H9 (cell line): ENCODE data around the gene EBF4. TPM values are rescaled to one million over a fixed set of nuclear protein-coding genes. Genes with fewer than 3 reads are reported as not detected.

ENCODE experiments used
- DNase-seq: peaks from one replicate; pipeline ENCODE4 v3.0.0-alpha.2; 2017
- H2AFZ ChIP-seq: one replicate; pipeline ENCODE4 v1.6.1; 2013; ENCODE audit warnings: mild to moderate bottlenecking, low read length, control low read depth, moderate library complexity
- H2AK5ac ChIP-seq: 2 replicates; pipeline ENCODE4 v1.6.1; 2013; ENCODE audit warnings: low read length, control low read depth, mixed read lengths; ENCODE audit not compliant: insufficient read length
- H2BK120ac ChIP-seq: one replicate; pipeline ENCODE4 v1.6.1; 2013; ENCODE audit warnings: low read depth, mild to moderate bottlenecking, low read length, control low read depth, inconsistent platforms; ENCODE audit not compliant: poor library complexity, severe bottlenecking
- H2BK12ac ChIP-seq: 2 replicates; pipeline ENCODE4 v1.6.1; 2013; ENCODE audit warnings: low read length, control low read depth, mixed read lengths, low read depth; ENCODE audit not compliant: insufficient read length
- H2BK15ac ChIP-seq: 2 replicates; pipeline ENCODE4 v1.6.1; 2013; ENCODE audit warnings: low read depth, low read length, control low read depth
- H2BK20ac ChIP-seq: one replicate; pipeline ENCODE4 v1.6.1; 2013; ENCODE audit warnings: low read depth, mild to moderate bottlenecking, low read length, control low read depth, inconsistent platforms; ENCODE audit not compliant: poor library complexity, severe bottlenecking
- H2BK5ac ChIP-seq: 2 replicates; pipeline ENCODE4 v1.6.1; 2013; ENCODE audit warnings: low read length, control low read depth, mixed read lengths; ENCODE audit not compliant: insufficient read length
- H3K14ac ChIP-seq: 2 replicates; pipeline ENCODE4 v1.6.1; 2013; ENCODE audit warnings: low read length, control low read depth; ENCODE audit not compliant: insufficient read depth
- H3K18ac ChIP-seq: 2 replicates; pipeline ENCODE4 v1.6.1; 2013; ENCODE audit warnings: low read depth, mild to moderate bottlenecking, mixed read lengths, low read length, control low read depth; ENCODE audit not compliant: insufficient read length
- H3K23ac ChIP-seq: 2 replicates; pipeline ENCODE4 v1.6.1; 2013; ENCODE audit warnings: low read length, control low read depth, mixed read lengths, low read depth; ENCODE audit not compliant: insufficient read length
- H3K23me2 ChIP-seq: 2 replicates; pipeline ENCODE4 v1.6.1; 2013; ENCODE audit warnings: low read depth, mild to moderate bottlenecking, mixed read lengths, low read length, control low read depth; ENCODE audit not compliant: insufficient read length, poor library complexity, severe bottlenecking
- H3K27ac ChIP-seq: 2 replicates; pipeline ENCODE4 v1.5.1; 2013; ENCODE audit warnings: low read length, control low read depth, mixed read lengths, low read depth; ENCODE audit not compliant: insufficient read length
- H3K27me3 ChIP-seq: 2 replicates; pipeline ENCODE4 v1.6.1; 2013; ENCODE audit warnings: low read length, control low read depth, inconsistent platforms; ENCODE audit not compliant: insufficient read depth
- H3K4ac ChIP-seq: 2 replicates; pipeline ENCODE4 v1.6.1; 2013; ENCODE audit warnings: low read depth, mild to moderate bottlenecking, control low read depth, inconsistent platforms, low read length, moderate library complexity
- H3K4me1 ChIP-seq: 2 replicates; pipeline ENCODE4 v1.6.1; 2013; ENCODE audit warnings: low read length, control low read depth, inconsistent platforms; ENCODE audit not compliant: insufficient read depth
- H3K4me2 ChIP-seq: 2 replicates; pipeline ENCODE4 v1.6.1; 2013; ENCODE audit warnings: low read length, control low read depth, mixed read lengths; ENCODE audit not compliant: insufficient read length, insufficient read depth
- H3K56ac ChIP-seq: 2 replicates; pipeline ENCODE4 v1.6.1; 2013; ENCODE audit warnings: low read depth, mild to moderate bottlenecking, mixed read lengths, low read length, control low read depth; ENCODE audit not compliant: insufficient read length
- H3K79me1 ChIP-seq: 2 replicates; pipeline ENCODE4 v1.6.1; 2013; ENCODE audit warnings: low read depth, mild to moderate bottlenecking, moderate library complexity, low read length, control low read depth, inconsistent platforms; ENCODE audit not compliant: insufficient read depth, poor library complexity, severe bottlenecking
- H3K79me2 ChIP-seq: 2 replicates; pipeline ENCODE4 v1.6.1; 2013; ENCODE audit warnings: low read length, control low read depth, inconsistent platforms; ENCODE audit not compliant: insufficient read depth
- H3K9ac ChIP-seq: 2 replicates; pipeline ENCODE4 v1.6.1; 2013; ENCODE audit warnings: low read length, control low read depth, mixed read lengths; ENCODE audit not compliant: insufficient read length; ENCODE audit errors: extremely low read depth
- H3K9me3 ChIP-seq: one replicate; pipeline ENCODE4 v1.6.1; 2013; ENCODE audit warnings: low read depth, low read length, inconsistent platforms; ENCODE audit not compliant: control insufficient read depth
- H3T11ph ChIP-seq: one replicate; pipeline ENCODE4 v1.6.1; 2013; ENCODE audit warnings: mild to moderate bottlenecking, low read length, control low read depth, inconsistent platforms
- H4K20me1 ChIP-seq: one replicate; pipeline ENCODE4 v1.6.1; 2013; ENCODE audit not compliant: control insufficient read depth, insufficient read length, insufficient read depth
- H4K5ac ChIP-seq: 2 replicates; pipeline ENCODE4 v1.6.1; 2013; ENCODE audit warnings: low read depth, mild to moderate bottlenecking, mixed read lengths, low read length, control low read depth; ENCODE audit not compliant: insufficient read length
- H4K8ac ChIP-seq: replicated peaks from 2 replicates; pipeline ENCODE4 v1.6.1; 2013; ENCODE audit warnings: low read length, control low read depth, mixed read lengths, low read depth; ENCODE audit not compliant: insufficient read length
- H4K91ac ChIP-seq: 2 replicates; pipeline ENCODE4 v1.6.1; 2013; ENCODE audit warnings: low read depth, mild to moderate bottlenecking, moderate library complexity, mixed read lengths, low read length, control low read depth; ENCODE audit not compliant: insufficient read length
- H3K27ac Mint-ChIP-seq, 3 experiments: 2 replicates in 2 of 3; 3 replicates in 1 of 3; pipeline ENCODE4 v1.8.0; 2020 to 2021; ENCODE audit warnings: mixed read lengths in 3 of 3, mild to moderate bottlenecking in 1 of 3, moderate library complexity in 1 of 3
- H3K27me3 Mint-ChIP-seq: 2 replicates; pipeline ENCODE4 v1.8.0; 2021; ENCODE audit warnings: low read depth, mild to moderate bottlenecking, moderate library complexity, mixed read lengths
- H3K36me3 Mint-ChIP-seq, 3 experiments: 2 replicates in 2 of 3; 3 replicates in 1 of 3; pipeline ENCODE4 v1.8.0; 2020 to 2021; ENCODE audit warnings: low read depth in 3 of 3, mixed read lengths in 3 of 3; ENCODE audit not compliant: insufficient read depth in 1 of 3
- H3K4me1 Mint-ChIP-seq, 2 experiments: 2 replicates each; pipeline ENCODE4 v1.8.0; 2020; ENCODE audit warnings: mixed read lengths in 2 of 2
- H3K4me3 Mint-ChIP-seq, 2 experiments: 2 replicates in 1 of 2; 3 replicates in 1 of 2; pipeline ENCODE4 v1.8.0; 2020 to 2021; ENCODE audit warnings: mild to moderate bottlenecking in 2 of 2, mixed read lengths in 2 of 2, moderate library complexity in 1 of 2
- H3K9me3 Mint-ChIP-seq, 2 experiments: 2 replicates in 1 of 2; 3 replicates in 1 of 2; pipeline ENCODE4 v1.8.0; 2020; ENCODE audit warnings: mild to moderate bottlenecking in 2 of 2, mixed read lengths in 2 of 2, moderate library complexity in 1 of 2
- CTCF ChIP-seq: fragments of 200-600 bp; sonication (generic); conservative IDR thresholded peaks from 3 replicates; pipeline ENCODE4 v1.8.0; 2021; ENCODE audit warnings: antibody characterized with exemption, mild to moderate bottlenecking
- WGBS: extraction: QIAGEN DNeasy Blood & Tissue Kit; methylation state at CpG from one replicate; pipeline ENCODE4 v1.1.7; 2013; ENCODE audit warnings: missing lambda C conversion rate, low lambda C conversion rate, mixed read lengths; ENCODE audit not compliant: insufficient read length; ENCODE audit errors: extremely low coverage; 5-methylcytosine and 5-hydroxymethylcytosine counted together
- total RNA-seq: library from RNA; stranded (reverse); gene quantifications from 2 replicates; pipeline ENCODE4 v1.2.1, GENCODE V29; 2021

Gene EBF4
- total RNA-seq, 1 experiment from 2014 or later = 3.9 TPM

GRCh38 chr20:2773812-2774211, 81.2 kb downstream of the EBF4 start:
- Mint-ChIP-seq H3K9me3 (peaks cover 4 to 6% of the 10 kb centered on the region in 2 experiments; a peak in 1 of 5 replicates), H3K4me1 (peaks cover 4 to 5% of the 10 kb centered on the region in 2 experiments; a peak in 2 of 4 replicates), H3K4me3 (no peak overlapping the region), H3K36me3 (no peaks in the 10 kb centered on the region), H3K27me3 (peaks cover 30% of the 10 kb centered on the region), H3K27ac (no peak overlapping the region)
- no peaks in the 10 kb centered on the region for H3K79me2 ChIP-seq
- H2AK5ac ChIP-seq = no peak overlapping the region
- H2BK12ac ChIP-seq = no peak overlapping the region
- no peak overlapping the region for H3T11ph ChIP-seq
- no peaks in the 10 kb centered on the region for H3K9me3 ChIP-seq
- no peak overlapping the region for H2AFZ ChIP-seq
- no peak for DNase-seq
- no peak overlapping the region for H2BK5ac ChIP-seq
- H3K14ac ChIP-seq = no peak overlapping the region
- no peaks in the 10 kb centered on the region for H3K79me1 ChIP-seq
- no CpG with 5 or more reads among the region's 9 CpGs for WGBS
- no peaks in the 10 kb centered on the region for H3K23me2 ChIP-seq
- no peak overlapping the region for H3K56ac ChIP-seq
- no peaks in the 10 kb centered on the region for H3K27me3 ChIP-seq
- no peaks in the 10 kb centered on the region for H3K4me1 ChIP-seq
- no peak overlapping the region for H2BK15ac ChIP-seq
- H2BK120ac ChIP-seq = no peak overlapping the region
- H3K9ac ChIP-seq = no peak overlapping the region
- H4K20me1 ChIP-seq = no peaks in the 10 kb centered on the region
- no peak overlapping the region for H2BK20ac ChIP-seq
- no peak for TF ChIP-seq CTCF
- H4K5ac ChIP-seq = no peak overlapping the region
- H4K8ac ChIP-seq = no peak overlapping the region
- H4K91ac ChIP-seq = no peak overlapping the region
- no peak overlapping the region for H3K23ac ChIP-seq
- H3K4ac ChIP-seq = no peak overlapping the region
- H3K18ac ChIP-seq = no peak overlapping the region
- no peak overlapping the region for H3K4me2 ChIP-seq
- H3K27ac ChIP-seq = no peak overlapping the region
